H9 (cell line): Measurements from ENCODE around the gene RAB3IL1. TPM values are rescaled to one million over a fixed set of nuclear protein-coding genes. Genes with fewer than 3 reads are reported as not detected.
A peak's percentile ranks its signal among the peaks of the same experiment; 100 is the strongest.

ENCODE experiments used
- DNase-seq: peaks from one replicate; pipeline ENCODE4 v3.0.0-alpha.2; 2017
- H2AFZ ChIP-seq: one replicate; pipeline ENCODE4 v1.6.1; 2013; ENCODE audit warnings: mild to moderate bottlenecking, low read length, control low read depth, moderate library complexity
- H2AK5ac ChIP-seq: 2 replicates; pipeline ENCODE4 v1.6.1; 2013; ENCODE audit warnings: low read length, control low read depth, mixed read lengths; ENCODE audit not compliant: insufficient read length
- H2BK120ac ChIP-seq: one replicate; pipeline ENCODE4 v1.6.1; 2013; ENCODE audit warnings: low read depth, mild to moderate bottlenecking, low read length, control low read depth, inconsistent platforms; ENCODE audit not compliant: poor library complexity, severe bottlenecking
- H2BK12ac ChIP-seq: 2 replicates; pipeline ENCODE4 v1.6.1; 2013; ENCODE audit warnings: low read length, control low read depth, mixed read lengths, low read depth; ENCODE audit not compliant: insufficient read length
- H2BK15ac ChIP-seq: 2 replicates; pipeline ENCODE4 v1.6.1; 2013; ENCODE audit warnings: low read depth, low read length, control low read depth
- H2BK20ac ChIP-seq: one replicate; pipeline ENCODE4 v1.6.1; 2013; ENCODE audit warnings: low read depth, mild to moderate bottlenecking, low read length, control low read depth, inconsistent platforms; ENCODE audit not compliant: poor library complexity, severe bottlenecking
- H2BK5ac ChIP-seq: 2 replicates; pipeline ENCODE4 v1.6.1; 2013; ENCODE audit warnings: low read length, control low read depth, mixed read lengths; ENCODE audit not compliant: insufficient read length
- H3K14ac ChIP-seq: 2 replicates; pipeline ENCODE4 v1.6.1; 2013; ENCODE audit warnings: low read length, control low read depth; ENCODE audit not compliant: insufficient read depth
- H3K18ac ChIP-seq: 2 replicates; pipeline ENCODE4 v1.6.1; 2013; ENCODE audit warnings: low read depth, mild to moderate bottlenecking, mixed read lengths, low read length, control low read depth; ENCODE audit not compliant: insufficient read length
- H3K23ac ChIP-seq: 2 replicates; pipeline ENCODE4 v1.6.1; 2013; ENCODE audit warnings: low read length, control low read depth, mixed read lengths, low read depth; ENCODE audit not compliant: insufficient read length
- H3K23me2 ChIP-seq: 2 replicates; pipeline ENCODE4 v1.6.1; 2013; ENCODE audit warnings: low read depth, mild to moderate bottlenecking, mixed read lengths, low read length, control low read depth; ENCODE audit not compliant: insufficient read length, poor library complexity, severe bottlenecking
- H3K27ac ChIP-seq: 2 replicates; pipeline ENCODE4 v1.5.1; 2013; ENCODE audit warnings: low read length, control low read depth, mixed read lengths, low read depth; ENCODE audit not compliant: insufficient read length
- H3K27me3 ChIP-seq: 2 replicates; pipeline ENCODE4 v1.6.1; 2013; ENCODE audit warnings: low read length, control low read depth, inconsistent platforms; ENCODE audit not compliant: insufficient read depth
- H3K4ac ChIP-seq: 2 replicates; pipeline ENCODE4 v1.6.1; 2013; ENCODE audit warnings: low read depth, mild to moderate bottlenecking, control low read depth, inconsistent platforms, low read length, moderate library complexity
- H3K4me1 ChIP-seq: 2 replicates; pipeline ENCODE4 v1.6.1; 2013; ENCODE audit warnings: low read length, control low read depth, inconsistent platforms; ENCODE audit not compliant: insufficient read depth
- H3K4me2 ChIP-seq: 2 replicates; pipeline ENCODE4 v1.6.1; 2013; ENCODE audit warnings: low read length, control low read depth, mixed read lengths; ENCODE audit not compliant: insufficient read length, insufficient read depth
- H3K56ac ChIP-seq: 2 replicates; pipeline ENCODE4 v1.6.1; 2013; ENCODE audit warnings: low read depth, mild to moderate bottlenecking, mixed read lengths, low read length, control low read depth; ENCODE audit not compliant: insufficient read length
- H3K79me1 ChIP-seq: 2 replicates; pipeline ENCODE4 v1.6.1; 2013; ENCODE audit warnings: low read depth, mild to moderate bottlenecking, moderate library complexity, low read length, control low read depth, inconsistent platforms; ENCODE audit not compliant: insufficient read depth, poor library complexity, severe bottlenecking
- H3K79me2 ChIP-seq: 2 replicates; pipeline ENCODE4 v1.6.1; 2013; ENCODE audit warnings: low read length, control low read depth, inconsistent platforms; ENCODE audit not compliant: insufficient read depth
- H3K9ac ChIP-seq: 2 replicates; pipeline ENCODE4 v1.6.1; 2013; ENCODE audit warnings: low read length, control low read depth, mixed read lengths; ENCODE audit not compliant: insufficient read length; ENCODE audit errors: extremely low read depth
- H3K9me3 ChIP-seq: one replicate; pipeline ENCODE4 v1.6.1; 2013; ENCODE audit warnings: low read depth, low read length, inconsistent platforms; ENCODE audit not compliant: control insufficient read depth
- H3T11ph ChIP-seq: one replicate; pipeline ENCODE4 v1.6.1; 2013; ENCODE audit warnings: mild to moderate bottlenecking, low read length, control low read depth, inconsistent platforms
- H4K20me1 ChIP-seq: one replicate; pipeline ENCODE4 v1.6.1; 2013; ENCODE audit not compliant: control insufficient read depth, insufficient read length, insufficient read depth
- H4K5ac ChIP-seq: 2 replicates; pipeline ENCODE4 v1.6.1; 2013; ENCODE audit warnings: low read depth, mild to moderate bottlenecking, mixed read lengths, low read length, control low read depth; ENCODE audit not compliant: insufficient read length
- H4K8ac ChIP-seq: replicated peaks from 2 replicates; pipeline ENCODE4 v1.6.1; 2013; ENCODE audit warnings: low read length, control low read depth, mixed read lengths, low read depth; ENCODE audit not compliant: insufficient read length
- H4K91ac ChIP-seq: 2 replicates; pipeline ENCODE4 v1.6.1; 2013; ENCODE audit warnings: low read depth, mild to moderate bottlenecking, moderate library complexity, mixed read lengths, low read length, control low read depth; ENCODE audit not compliant: insufficient read length
- H3K27ac Mint-ChIP-seq, 3 experiments: 2 replicates in 2 of 3; 3 replicates in 1 of 3; pipeline ENCODE4 v1.8.0; 2020 to 2021; ENCODE audit warnings: mixed read lengths in 3 of 3, mild to moderate bottlenecking in 1 of 3, moderate library complexity in 1 of 3
- H3K27me3 Mint-ChIP-seq: 2 replicates; pipeline ENCODE4 v1.8.0; 2021; ENCODE audit warnings: low read depth, mild to moderate bottlenecking, moderate library complexity, mixed read lengths
- H3K36me3 Mint-ChIP-seq, 3 experiments: 2 replicates in 2 of 3; 3 replicates in 1 of 3; pipeline ENCODE4 v1.8.0; 2020 to 2021; ENCODE audit warnings: low read depth in 3 of 3, mixed read lengths in 3 of 3; ENCODE audit not compliant: insufficient read depth in 1 of 3
- H3K4me1 Mint-ChIP-seq, 2 experiments: 2 replicates each; pipeline ENCODE4 v1.8.0; 2020; ENCODE audit warnings: mixed read lengths in 2 of 2
- H3K4me3 Mint-ChIP-seq, 2 experiments: 2 replicates in 1 of 2; 3 replicates in 1 of 2; pipeline ENCODE4 v1.8.0; 2020 to 2021; ENCODE audit warnings: mild to moderate bottlenecking in 2 of 2, mixed read lengths in 2 of 2, moderate library complexity in 1 of 2
- H3K9me3 Mint-ChIP-seq, 2 experiments: 2 replicates in 1 of 2; 3 replicates in 1 of 2; pipeline ENCODE4 v1.8.0; 2020; ENCODE audit warnings: mild to moderate bottlenecking in 2 of 2, mixed read lengths in 2 of 2, moderate library complexity in 1 of 2
- CTCF ChIP-seq: fragments of 200-600 bp; sonication (generic); conservative IDR thresholded peaks from 3 replicates; pipeline ENCODE4 v1.8.0; 2021; ENCODE audit warnings: antibody characterized with exemption, mild to moderate bottlenecking
- WGBS: extraction: QIAGEN DNeasy Blood & Tissue Kit; methylation state at CpG from one replicate; pipeline ENCODE4 v1.1.7; 2013; ENCODE audit warnings: missing lambda C conversion rate, low lambda C conversion rate, mixed read lengths; ENCODE audit not compliant: insufficient read length; ENCODE audit errors: extremely low coverage; 5-methylcytosine and 5-hydroxymethylcytosine counted together
- total RNA-seq: library from RNA; stranded (reverse); gene quantifications from 2 replicates; pipeline ENCODE4 v1.2.1, GENCODE V29; 2021

RAB3IL1 gene
- total RNA-seq, 1 experiment from 2014 or later, result 2.4 TPM

- H3K23me2 ChIP-seq, result no peaks in the 10 kb centered on the region
- H4K20me1 ChIP-seq, result no peaks in the 10 kb centered on the region
- H2BK5ac ChIP-seq, result no peak overlapping the region
- no peak overlapping the region for H3K27ac ChIP-seq
- DNase-seq, result no peak
- H3K56ac ChIP-seq, result no peak overlapping the region
- Mint-ChIP-seq H3K27me3 (peaks cover 25% of the 10 kb centered on the region), H3K36me3 (peaks cover 12 to 17% (median 16%) of the 10 kb centered on the region in 3 experiments), H3K27ac (peak overlapping the region in 1 of 3 experiments; percentile 17; a peak in 1 of 7 replicates), H3K4me3 (no peak overlapping the region; a peak in 1 of 5 replicates), H3K9me3 (no peaks in the 10 kb centered on the region), H3K4me1 (peaks cover 18 to 24% of the 10 kb centered on the region in 2 experiments)
- no peaks in the 10 kb centered on the region; the same call in 1 of the 2 replicates for H3K27me3 ChIP-seq
- no peak overlapping the region for H3K4ac ChIP-seq
- no peaks in the 10 kb centered on the region for H3K4me1 ChIP-seq
- no peak overlapping the region for H2BK120ac ChIP-seq
- no peaks in the 10 kb centered on the region for H3K9me3 ChIP-seq
- no peak overlapping the region for H4K5ac ChIP-seq
- no peak overlapping the region for H3T11ph ChIP-seq
- H3K23ac ChIP-seq, result no peak overlapping the region
- no peak overlapping the region for H3K14ac ChIP-seq
- no peak overlapping the region for H2BK15ac ChIP-seq
- no peak overlapping the region for H3K18ac ChIP-seq
- H3K79me1 ChIP-seq, result no peaks in the 10 kb centered on the region
- H2BK12ac ChIP-seq, result no peak overlapping the region
- H2AK5ac ChIP-seq, result no peak overlapping the region
- no CpG with 5 or more reads among the region's 4 CpGs for WGBS
- H4K91ac ChIP-seq, result no peak overlapping the region
- no peak overlapping the region for H2BK20ac ChIP-seq
- H3K9ac ChIP-seq, result no peak overlapping the region
- H3K79me2 ChIP-seq, result no peaks in the 10 kb centered on the region
- H4K8ac ChIP-seq, result no peak overlapping the region
- no peak overlapping the region for H2AFZ ChIP-seq
- no peak for TF ChIP-seq CTCF
- H3K4me2 ChIP-seq, result no peak overlapping the region
These were observed 48.0 kb downstream of the RAB3IL1 start for GRCh38 chr11:61869429-61869707.
